Hippocampal formation (tissue), 2 donors: ENCODE data around the gene NDUFA11.
"Not testable (repeated sequence)": the region's sequence is repeated elsewhere in the genome, so short reads cannot be mapped to it uniquely, and the experiment has no call there.

Source experiments
- DNase-seq, 2 donors: peaks; one replicate each; lab custom pipeline; 2025; lab: John Stamatoyannopoulos, UW

NDUFA11 gene

DNA sequence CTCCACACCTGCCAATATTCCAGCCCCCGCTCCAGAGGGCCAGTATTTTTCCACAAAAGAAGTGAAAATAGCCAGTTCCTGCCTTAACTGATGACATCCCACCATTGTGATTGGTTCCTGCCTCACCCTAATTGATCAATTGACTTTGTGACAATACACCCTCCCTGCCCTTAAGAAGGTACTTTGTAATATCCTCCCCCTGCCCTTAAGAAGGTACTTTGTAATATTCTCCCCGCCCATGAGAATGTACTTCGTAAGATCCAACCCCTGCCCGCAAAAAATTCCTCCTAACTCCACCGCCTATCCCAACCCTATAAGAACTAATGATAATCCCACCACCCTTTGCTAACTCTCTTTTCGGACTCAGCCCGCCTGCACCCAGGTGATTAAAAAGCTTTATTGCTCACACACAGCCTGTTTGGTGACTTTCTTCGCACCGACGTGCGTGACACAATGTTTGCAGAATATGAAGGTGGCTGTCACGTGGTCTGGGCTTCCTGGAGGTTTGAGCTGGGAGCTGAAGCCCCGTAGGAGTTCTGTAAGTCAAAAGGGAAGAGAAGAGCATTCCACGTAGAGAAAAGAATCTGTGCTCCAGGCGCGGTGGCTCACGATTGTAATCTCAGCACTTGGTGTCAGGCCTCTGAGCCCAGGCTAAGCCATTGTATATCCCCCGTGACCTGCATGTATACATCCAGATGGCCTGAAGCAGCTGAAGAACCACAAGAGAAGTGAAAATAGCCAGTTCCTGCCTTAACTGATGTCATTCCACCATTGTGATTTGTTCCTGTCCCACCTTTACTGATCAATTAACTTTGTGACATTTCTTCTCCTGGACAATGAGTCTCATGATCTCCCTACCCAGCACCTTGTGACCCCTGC, 46.1 kb downstream of the NDUFA11 start:
- no peak for DNase-seq

DNA sequence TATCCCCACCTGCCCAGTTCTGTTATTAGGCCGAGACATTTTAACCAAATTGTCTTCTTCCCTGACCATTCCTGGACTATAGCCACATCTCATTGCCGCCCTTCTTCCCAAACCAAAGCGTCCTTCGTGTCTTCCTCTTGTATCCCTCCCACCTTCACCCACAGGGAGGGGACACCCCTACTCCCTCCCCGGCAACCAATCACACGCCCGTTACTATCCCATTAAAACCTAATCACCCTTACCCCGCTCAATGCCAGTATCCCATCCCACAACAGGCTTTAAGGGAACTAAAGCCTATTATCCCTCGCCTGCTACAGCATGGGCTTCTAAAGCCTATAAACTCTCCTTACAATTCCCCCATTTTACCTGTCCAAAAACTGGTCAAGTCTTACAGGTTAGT, 48.4 kb downstream of the NDUFA11 start:
- not testable (repeated sequence) for DNase-seq

DNA sequence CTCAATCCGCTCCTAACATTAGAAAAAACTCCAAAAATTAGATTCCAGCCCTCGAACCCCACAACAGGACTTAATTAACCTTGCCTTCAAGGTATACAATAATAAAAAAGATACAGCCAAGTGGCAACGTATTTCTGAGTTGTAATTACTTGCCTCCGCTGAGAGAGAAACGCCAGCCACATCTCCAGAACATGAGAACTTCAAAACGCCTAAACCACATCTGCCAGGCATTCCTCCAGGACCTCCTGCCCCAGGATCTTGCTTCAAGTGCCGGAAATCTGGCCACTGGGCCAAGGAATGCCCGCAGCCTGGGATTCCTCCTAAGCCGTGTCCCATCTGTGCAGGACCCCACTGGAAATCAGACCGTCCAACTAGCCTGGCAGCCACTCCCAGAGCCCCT, 49.5 kb downstream of the NDUFA11 start:
- not testable (repeated sequence) for DNase-seq

DNA sequence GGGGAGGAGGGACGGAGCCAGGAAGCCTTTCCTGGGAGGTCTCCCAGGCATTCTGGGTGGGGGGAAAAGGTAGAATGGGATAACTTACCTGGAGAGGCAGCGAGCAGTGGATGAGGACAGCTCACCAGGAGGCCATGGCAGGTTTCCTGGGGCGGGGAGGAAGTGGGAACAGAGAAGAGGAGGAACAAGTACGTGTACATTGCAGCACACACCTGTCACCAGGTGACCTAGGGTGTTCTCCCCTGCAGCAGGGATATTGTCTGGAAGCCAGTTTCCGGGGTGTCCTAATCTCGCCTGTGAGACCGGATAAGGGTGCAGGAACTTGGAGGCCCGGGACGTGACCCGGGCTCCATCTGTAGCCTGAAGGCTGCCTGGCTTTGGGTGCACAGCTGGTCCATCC, 52.3 kb downstream of the NDUFA11 start, which contains the start of gene FUT3:
Gene FUT3, minus strand, starts transcription at position 148 of the 400 bp plus-strand sequence.
- no peak for DNase-seq

DNA sequence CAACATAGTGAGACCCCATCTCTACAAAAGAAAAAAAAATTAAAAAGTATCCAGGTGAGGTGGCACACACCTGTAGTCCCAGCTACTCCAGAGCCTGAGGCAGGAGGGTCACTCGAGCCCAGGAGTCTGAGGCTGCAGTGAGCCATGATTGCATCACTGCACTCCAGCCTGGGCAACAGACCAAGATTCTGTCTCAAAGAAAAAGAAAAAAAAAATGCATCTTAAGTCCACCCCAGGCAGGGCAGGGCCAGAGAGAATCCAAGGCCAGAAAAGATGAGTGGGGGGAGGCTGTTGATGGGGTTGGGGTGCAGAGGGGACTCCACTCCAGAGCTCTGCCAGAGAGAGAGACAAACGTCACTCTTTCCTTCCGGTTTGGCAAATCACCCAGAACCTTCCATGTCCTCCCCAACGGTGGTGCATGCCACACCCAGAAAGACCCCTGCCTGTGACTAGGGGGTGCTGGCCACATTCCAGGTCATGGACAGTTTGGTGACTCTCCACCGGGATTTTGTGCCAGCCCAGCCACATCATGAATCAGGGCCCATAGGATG, 52.8 kb downstream of the NDUFA11 start:
- DNase-seq: no peak

DNA sequence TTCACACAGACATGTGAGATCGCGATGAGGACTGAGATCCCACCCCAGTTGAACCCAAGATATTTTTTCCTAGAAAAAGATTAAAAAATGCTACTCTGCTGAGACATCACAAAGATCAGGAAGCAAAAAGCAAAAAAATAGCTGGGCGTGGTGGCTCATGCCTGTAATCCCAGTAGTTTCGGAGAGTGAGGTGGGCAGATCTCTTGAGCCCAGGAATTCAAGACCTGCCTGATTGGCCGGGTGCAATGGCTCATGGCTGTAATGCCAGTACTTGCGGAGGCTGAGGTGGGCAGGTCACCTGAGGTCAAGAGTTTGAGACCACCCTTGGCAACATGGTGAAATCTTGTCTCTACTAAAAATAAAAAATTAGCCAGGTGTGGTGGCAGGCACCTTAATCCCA, 53.4 kb downstream of the NDUFA11 start:
- no peak for DNase-seq

DNA sequence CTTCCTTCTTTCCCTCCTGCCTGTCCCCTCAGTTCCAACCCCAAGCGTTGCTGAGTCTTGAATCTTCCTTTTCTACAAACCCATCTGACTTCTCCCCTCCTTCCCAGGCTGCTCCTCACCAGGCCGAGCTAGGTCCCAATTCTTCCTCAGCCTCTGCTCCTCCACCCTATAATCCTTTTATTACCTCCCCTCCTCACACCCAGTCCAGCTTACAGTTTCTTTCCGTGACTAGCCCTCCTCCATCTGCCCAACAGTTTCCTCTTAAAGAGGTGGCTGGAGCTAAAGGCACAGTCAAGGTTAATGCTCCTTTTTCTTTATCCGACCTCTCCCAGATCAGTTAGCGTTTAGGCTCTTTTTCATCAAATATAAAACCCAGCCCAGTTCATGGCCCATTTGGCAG, 55.0 kb downstream of the NDUFA11 start:
- DNase-seq: not testable (repeated sequence)

DNA sequence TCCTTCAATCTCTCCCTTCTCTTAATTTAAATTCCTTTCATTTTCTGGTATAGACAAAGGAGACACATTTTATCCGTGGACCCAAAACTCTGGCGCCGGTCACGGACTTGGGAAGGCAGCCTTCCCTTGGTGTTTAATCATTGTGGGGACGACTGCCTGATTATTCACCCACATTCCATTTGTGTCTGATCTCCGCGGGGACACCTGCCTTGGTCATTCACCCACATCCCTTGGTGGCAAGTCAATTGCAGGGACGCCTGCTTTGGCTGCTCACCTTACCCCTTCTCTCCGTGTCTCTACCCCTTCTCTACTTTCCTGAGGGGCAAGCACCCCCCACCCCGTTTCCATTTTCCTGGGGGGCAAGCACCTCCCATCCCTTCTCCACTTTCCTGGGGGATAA, 55.7 kb downstream of the NDUFA11 start:
- not testable (repeated sequence) for DNase-seq
